PFSK-1 (cell line): ENCODE measurements around the gene INSYN2B.

ENCODE experiments used
- FOXP2 ChIP-seq: optimal IDR thresholded peaks from 2 replicates; pipeline ENCODE3; 2011; ENCODE audit warnings: borderline replicate concordance, control low read depth, inconsistent platforms; ENCODE audit not compliant: insufficient read depth; ENCODE audit errors: extremely low read length, extremely low read depth
- POLR2AphosphoS5 ChIP-seq: IDR thresholded peaks from 2 replicates; pipeline ENCODE4 v1.6.1; 2012; ENCODE audit warnings: low read depth, mild to moderate bottlenecking, control low read depth, low read length, moderate library complexity
- REST ChIP-seq, 2 experiments: IDR thresholded peaks; 2 replicates each; pipeline versions ENCODE4 v1.6.1 to v1.8.0; 2011 to 2012; ENCODE audit warnings: low read depth in 2 of 2, low read length in 2 of 2, control low read depth in 1 of 2, inconsistent platforms in 1 of 2, mild to moderate bottlenecking in 1 of 2, moderate library complexity in 1 of 2; ENCODE audit not compliant: insufficient read depth in 1 of 2
- SIN3A ChIP-seq: IDR thresholded peaks from 2 replicates; pipeline ENCODE4 v1.6.1; 2012; ENCODE audit warnings: mild to moderate bottlenecking, low read length, moderate library complexity, borderline replicate concordance; ENCODE audit not compliant: insufficient read depth
- TAF1 ChIP-seq: IDR thresholded peaks from 2 replicates; pipeline ENCODE4 v1.6.1; 2012; ENCODE audit warnings: low read length, control low read depth, borderline replicate concordance; ENCODE audit not compliant: insufficient read depth

Gene INSYN2B

GRCh38 chr5:169871826-169872490 lies 108.3 kb downstream of the INSYN2B start:
- TF ChIP-seq POLR2AphosphoS5 (no peak), TAF1 (no peak), REST (IDR thresholded peaks at IDR 0.05; ENCODE audit: insufficient read depth in 1 of 2, low read depth in 2 of 2, low read length in 2 of 2) (no peak), FOXP2 (no peak), SIN3A (no peak)

- TF ChIP-seq TAF1 (no peak), POLR2AphosphoS5 (no peak), REST (IDR thresholded peaks at IDR 0.05; ENCODE audit: insufficient read depth in 1 of 2, low read depth in 2 of 2, low read length in 2 of 2) (no peak), FOXP2 (no peak), SIN3A (no peak)
Observed at GRCh38 chr5:169870211-169870610, 110.1 kb downstream of the INSYN2B start.

- TF ChIP-seq FOXP2, result no peak
- TF ChIP-seq TAF1, result no peak
- TF ChIP-seq POLR2AphosphoS5, result no peak
- no peak for TF ChIP-seq REST (IDR thresholded peaks at IDR 0.05; ENCODE audit: insufficient read depth in 1 of 2, low read depth in 2 of 2, low read length in 2 of 2)
- TF ChIP-seq SIN3A, result no peak
Observed at GRCh38 chr5:169869066-169869465, 111.2 kb downstream of the INSYN2B start.

GRCh38 chr5:169867347-169867746 lies 112.9 kb downstream of the INSYN2B start:
- TF ChIP-seq FOXP2, result no peak
- TF ChIP-seq TAF1, result no peak
- no peak for TF ChIP-seq POLR2AphosphoS5
- no peak for TF ChIP-seq REST (IDR thresholded peaks at IDR 0.05; ENCODE audit: insufficient read depth in 1 of 2, low read depth in 2 of 2, low read length in 2 of 2)
- TF ChIP-seq SIN3A, result no peak
